HG03159 (cell line): Measurements from ENCODE around the gene PLPP3.
A peak's percentile ranks its signal among the peaks of the same experiment; 100 is the strongest.

Source experiments
- ATAC-seq: cut with Tn5 transposase; IDR thresholded peaks from one replicate; pipeline ENCODE4 v1.9.1; 2021; ENCODE audit warnings: mild to moderate bottlenecking, moderate library complexity; ENCODE audit not compliant: unreplicated experiment

Gene PLPP3

GRCh38 chr1:56525489-56526041, 53.8 kb downstream of the PLPP3 start:
- peak; percentile 77 for ATAC-seq

GRCh38 chr1:56524263-56524662, 55.1 kb downstream of the PLPP3 start:
- no peak for ATAC-seq

GRCh38 chr1:56522680-56523079, 56.7 kb downstream of the PLPP3 start:
- no peak for ATAC-seq

- no peak for ATAC-seq
Measured at GRCh38 chr1:56520016-56520601, 59.3 kb downstream of the PLPP3 start.

GRCh38 chr1:56517404-56518130, 61.8 kb downstream of the PLPP3 start:
- ATAC-seq, result no peak

- peak; percentile 87 for ATAC-seq
Measured at GRCh38 chr1:56516539-56517252, 62.7 kb downstream of the PLPP3 start.

- no peak for ATAC-seq
Measured at GRCh38 chr1:56515898-56516538, 63.3 kb downstream of the PLPP3 start.

GRCh38 chr1:56512724-56513494, 66.5 kb downstream of the PLPP3 start:
- ATAC-seq, result no peak

- no peak for ATAC-seq
Measured at GRCh38 chr1:56511766-56512165, 67.6 kb downstream of the PLPP3 start.

GRCh38 chr1:56511364-56511763, 68.0 kb downstream of the PLPP3 start:
- no peak for ATAC-seq

- ATAC-seq, result no peak
Measured at GRCh38 chr1:56510642-56511021, 68.7 kb downstream of the PLPP3 start.

- ATAC-seq, result no peak
Measured at GRCh38 chr1:56509713-56510641, 69.4 kb downstream of the PLPP3 start.

- ATAC-seq, result no peak
Measured at GRCh38 chr1:56508523-56508983, 70.8 kb downstream of the PLPP3 start.

GRCh38 chr1:56507925-56508522, 71.3 kb downstream of the PLPP3 start:
- no peak for ATAC-seq

GRCh38 chr1:56506951-56507491, 72.3 kb downstream of the PLPP3 start:
- ATAC-seq, result no peak

- ATAC-seq, result no peak
Measured at GRCh38 chr1:56505792-56506743, 73.3 kb downstream of the PLPP3 start.

GRCh38 chr1:56502700-56503245, 76.6 kb downstream of the PLPP3 start:
- ATAC-seq, result no peak
